OCI-LY7 (cell line): ENCODE measurements around the gene CCDC70. TPM values are rescaled to one million over a fixed set of nuclear protein-coding genes. Genes with fewer than 3 reads are reported as not detected.

Source experiments
- BruUV-seq: library from RNA; stranded (reverse); fragments of 400-500 nt; replicated peaks from 2 replicates; lab custom pipeline; 2021; lab: Mats Ljungman, UMichigan
- CTCF ChIA-PET: fragments of 300-600 bp; sonication (Branson Sonifier 250); formaldehyde crosslinking; loops from one replicate; lab custom pipeline; 2022; ENCODE audit warnings: antibody characterized with exemption; ENCODE audit not compliant: unreplicated experiment; lab: Charles Lee
- POLR2A ChIA-PET: fragments of 300-600 bp; sonication (Branson Sonifier 250); formaldehyde crosslinking; loops from one replicate; lab custom pipeline; 2022; ENCODE audit warnings: antibody characterized with exemption; lab: Charles Lee
- DNase-seq: peaks from one replicate; pipeline ENCODE4 v3.0.0-alpha.2; 2015; ENCODE audit warnings: low spot score
- H2AFZ ChIP-seq: fragments of 200-600 bp; sonication (generic), shearing (Covaris generic); 2 replicates; pipeline ENCODE4 v1.6.1; 2014; ENCODE audit warnings: mild to moderate bottlenecking, antibody characterized with exemption, low read length, moderate library complexity
- H3K27ac ChIP-seq: fragments of 200-600 bp; sonication (generic); 2 replicates; pipeline ENCODE4 v1.5.1; 2014; ENCODE audit warnings: mixed run types, low read depth, mild to moderate bottlenecking, moderate library complexity, low read length, inconsistent platforms; ENCODE audit not compliant: poor library complexity, severe bottlenecking
- H3K36me3 ChIP-seq: fragments of 200-600 bp; sonication (generic); 2 replicates; pipeline ENCODE4 v1.6.1; 2014; ENCODE audit warnings: mild to moderate bottlenecking, antibody characterized with exemption, low read length, moderate library complexity, mixed read lengths; ENCODE audit not compliant: insufficient read depth
- H3K4me1 ChIP-seq: fragments of 200-600 bp; sonication (generic); 2 replicates; pipeline ENCODE4 v1.5.1; 2014; ENCODE audit warnings: mild to moderate bottlenecking, low read length; ENCODE audit not compliant: insufficient read depth, poor library complexity, severe bottlenecking
- H3K4me2 ChIP-seq: fragments of 200-600 bp; sonication (generic); 2 replicates; pipeline ENCODE4 v1.6.1; 2014; ENCODE audit warnings: mild to moderate bottlenecking, low read length
- H3K4me3 ChIP-seq: fragments of 200-600 bp; sonication (generic); 2 replicates; pipeline ENCODE4 v1.5.1; 2014; ENCODE audit warnings: mild to moderate bottlenecking, low read depth, low read length; ENCODE audit not compliant: poor library complexity, severe bottlenecking
- H3K79me2 ChIP-seq: fragments of 200-600 bp; sonication (generic); 2 replicates; pipeline ENCODE4 v1.6.1; 2016; ENCODE audit warnings: low read depth, mild to moderate bottlenecking, low read length, moderate library complexity, mixed read lengths; ENCODE audit not compliant: insufficient read depth
- H3K9me2 ChIP-seq: fragments of 200-600 bp; sonication (generic); 2 replicates; pipeline ENCODE4 v1.6.1; 2016; ENCODE audit warnings: mild to moderate bottlenecking, low read length, mixed read lengths; ENCODE audit not compliant: insufficient read depth
- H3K9me3 ChIP-seq: fragments of 200-600 bp; sonication (generic); 2 replicates; pipeline ENCODE4 v1.6.1; 2014; ENCODE audit warnings: mild to moderate bottlenecking, mixed run types, low read length, mixed read lengths
- H4K20me1 ChIP-seq: fragments of 200-600 bp; sonication (generic); 2 replicates; pipeline ENCODE4 v1.6.1; 2014; ENCODE audit warnings: mild to moderate bottlenecking, antibody characterized with exemption, low read length, moderate library complexity, mixed read lengths; ENCODE audit not compliant: insufficient read depth
- EZH2phosphoT487 ChIP-seq: fragments of 200-600 bp; sonication (generic); IDR thresholded peaks from 2 replicates; pipeline ENCODE4 v1.6.1; 2018; ENCODE audit warnings: low read depth, borderline replicate concordance, mild to moderate bottlenecking, mixed run types, antibody characterized with exemption, low read length, moderate library complexity, mixed read lengths
- intact Hi-C: fragments of 100-400 bp; cut with micrococcal nuclease; formaldehyde crosslinking; loops from one replicate; pipeline ENCODE4 v1.10.0; 2022; ENCODE audit not compliant: unreplicated experiment
- total RNA-seq, 2 experiments: library from RNA; depleted of rRNA in 1 of 2; stranded (reverse); fragments of >200 nt in 1 of 2; shearing (Covaris generic) in 1 of 2; gene quantifications; 2 replicates each; pipeline ENCODE4 v1.2.3, GENCODE V29; 2014 to 2022
- TF ChIP-seq, protein P1 (sequence below): fragments of 200-600 bp; sonication (generic); conservative IDR thresholded peaks from 2 replicates; pipeline ENCODE4 v1.5.1; 2014; ENCODE audit warnings: mild to moderate bottlenecking, antibody characterized with exemption, low read length, moderate library complexity, mixed read lengths

Gene CCDC70
- total RNA-seq, 2 experiments from 2014 or later: not detected

DNA sequence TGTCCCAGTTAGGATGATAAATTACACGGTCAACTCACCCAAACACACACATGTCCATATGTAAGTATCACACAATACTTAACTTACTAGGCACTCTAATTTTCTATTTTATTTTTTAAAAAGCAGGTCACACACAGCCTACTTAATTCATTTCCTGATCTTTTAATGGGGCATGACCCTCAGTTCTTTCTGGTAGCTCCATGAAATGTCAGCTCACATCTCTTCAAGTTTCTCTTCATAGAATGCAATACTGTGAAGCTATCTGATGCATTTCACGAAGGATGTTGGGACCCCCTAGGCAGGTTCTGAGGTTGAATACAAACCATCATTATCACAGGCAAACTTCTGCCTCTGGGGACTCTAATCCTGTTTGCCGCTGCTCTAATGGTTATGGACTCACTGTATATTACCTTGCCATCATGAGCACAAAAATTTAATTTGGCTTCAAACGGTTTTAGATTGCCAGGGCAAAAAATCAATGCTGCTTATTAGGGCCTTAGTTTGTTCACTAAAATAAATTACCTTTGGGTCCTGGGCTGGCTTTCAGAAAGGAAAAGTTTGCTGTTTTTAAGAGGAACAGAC is 41.7 kb upstream of the CCDC70 start:
- Histone ChIP-seq H3K36me3 (no peaks in the 10 kb centered on the region), H3K79me2 (no peaks in the 10 kb centered on the region), H3K4me3 (no peak overlapping the region), H3K9me3 (no peaks in the 10 kb centered on the region), H4K20me1 (no peaks in the 10 kb centered on the region), H2AFZ (no peak overlapping the region; the same call in 1 of the 2 replicates), H3K9me2 (no peaks in the 10 kb centered on the region), H3K27ac (peak overlapping the region; percentile 95), H3K4me2 (peak overlapping the region; percentile 77), H3K4me1 (peaks cover 84% of the 10 kb centered on the region)
- no peak for DNase-seq
- no TSS peak for BruUV-seq
- ChIA-PET POLR2A (interaction anchor here (2.3 to 10.6 kb wide), 4 partner anchors 7 to 365 kb away, joined by 11 to 147 read pairs (median 35); no protein-coding TSS in a partner anchor), CTCF (interaction anchor here (1.2 to 2.3 kb wide), 2 partner anchors 12 kb away, joined by 3 to 11 read pairs; no protein-coding TSS in a partner anchor)
- intact Hi-C loops: loop anchor here (10.0 kb wide), 2 partner anchors 925 to 1225 kb away; no protein-coding TSS in a partner anchor
- TF ChIP-seq, protein P1, sequence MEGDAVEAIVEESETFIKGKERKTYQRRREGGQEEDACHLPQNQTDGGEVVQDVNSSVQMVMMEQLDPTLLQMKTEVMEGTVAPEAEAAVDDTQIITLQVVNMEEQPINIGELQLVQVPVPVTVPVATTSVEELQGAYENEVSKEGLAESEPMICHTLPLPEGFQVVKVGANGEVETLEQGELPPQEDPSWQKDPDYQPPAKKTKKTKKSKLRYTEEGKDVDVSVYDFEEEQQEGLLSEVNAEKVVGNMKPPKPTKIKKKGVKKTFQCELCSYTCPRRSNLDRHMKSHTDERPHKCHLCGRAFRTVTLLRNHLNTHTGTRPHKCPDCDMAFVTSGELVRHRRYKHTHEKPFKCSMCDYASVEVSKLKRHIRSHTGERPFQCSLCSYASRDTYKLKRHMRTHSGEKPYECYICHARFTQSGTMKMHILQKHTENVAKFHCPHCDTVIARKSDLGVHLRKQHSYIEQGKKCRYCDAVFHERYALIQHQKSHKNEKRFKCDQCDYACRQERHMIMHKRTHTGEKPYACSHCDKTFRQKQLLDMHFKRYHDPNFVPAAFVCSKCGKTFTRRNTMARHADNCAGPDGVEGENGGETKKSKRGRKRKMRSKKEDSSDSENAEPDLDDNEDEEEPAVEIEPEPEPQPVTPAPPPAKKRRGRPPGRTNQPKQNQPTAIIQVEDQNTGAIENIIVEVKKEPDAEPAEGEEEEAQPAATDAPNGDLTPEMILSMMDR: no peak
- TF ChIP-seq EZH2phosphoT487: no peak

DNA sequence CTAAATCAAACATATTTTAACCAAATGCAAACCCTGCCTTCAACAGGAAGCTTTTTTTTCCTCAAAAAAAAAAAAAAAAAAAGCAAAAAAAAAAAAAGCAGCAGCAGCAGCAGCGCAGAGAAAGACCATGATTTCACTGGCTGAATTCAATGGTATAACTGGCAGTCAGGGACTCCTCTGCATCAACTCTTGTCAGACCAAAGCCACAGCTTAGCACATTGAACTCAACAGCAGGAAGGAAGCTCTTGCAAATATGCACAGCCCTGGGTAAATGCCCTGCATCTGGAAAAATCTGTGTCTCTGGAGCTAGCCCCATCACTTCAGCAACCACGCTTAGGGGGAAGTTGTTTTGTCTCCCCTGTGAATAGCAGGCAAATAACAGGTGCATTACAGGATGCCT is 40.2 kb upstream of the CCDC70 start:
- Histone ChIP-seq H3K4me1 (peaks cover 84% of the 10 kb centered on the region), H3K4me3 (peak overlapping the region; percentile 44), H2AFZ (peak overlapping the region; percentile 39; the same call in 1 of the 2 replicates), H3K9me3 (no peaks in the 10 kb centered on the region), H3K27ac (peak overlapping the region; percentile 95), H3K9me2 (no peaks in the 10 kb centered on the region), H4K20me1 (no peaks in the 10 kb centered on the region), H3K36me3 (no peaks in the 10 kb centered on the region), H3K4me2 (peak overlapping the region; percentile 77), H3K79me2 (no peaks in the 10 kb centered on the region)
- POLR2A ChIA-PET: interaction anchor here (0.6 to 10.6 kb wide), 10 partner anchors 7 to 635 kb away, joined by 3 to 147 read pairs (median 6); no protein-coding TSS in a partner anchor
- TF ChIP-seq, protein P1: no peak
- TF ChIP-seq EZH2phosphoT487: no peak
- CTCF ChIA-PET: interaction anchor here (2.3 kb wide), 1 partner anchor 11 kb away, joined by 11 read pairs; no protein-coding TSS in a partner anchor
- BruUV-seq: no TSS peak
- peak; percentile 88 for DNase-seq
- intact Hi-C loops: loop anchor here (10.0 kb wide), 2 partner anchors 927 to 1227 kb away; no protein-coding TSS in a partner anchor
